CD4-positive, CD25-positive, alpha-beta regulatory T cell (primary cell): Measurements from ENCODE around the gene BDP1. TPM values are rescaled to one million over a fixed set of nuclear protein-coding genes. Genes with fewer than 3 reads are reported as not detected.
"Not testable (repeated sequence)": the region's sequence is repeated elsewhere in the genome, so short reads cannot be mapped to it uniquely, and the experiment has no call there.

Experiments
- ATAC-seq, 2 donors: fragments of 150-1000 bp; cut with Tn5 transposase; one replicate each; pipeline ENCODE4 v1.10.0; 2021; ENCODE audit warnings: low read depth in 2 of 2, moderate number of reproducible peaks in 2 of 2, moderate library complexity in 1 of 2
- DNase-seq, 3 donors: peaks; one replicate each; pipeline versions ENCODE4 v3.0.0 to v3.0.0-alpha.2; 2012 to 2022; ENCODE audit warnings: mixed read lengths in 1 of 3
- H3K27ac ChIP-seq: one replicate; pipeline ENCODE4 v1.7.0; 2013; ENCODE audit warnings: mild to moderate bottlenecking, low read length; ENCODE audit not compliant: insufficient read depth, poor library complexity, severe bottlenecking
- H3K27me3 ChIP-seq: one replicate; pipeline ENCODE4 v1.7.0; 2013; ENCODE audit warnings: low read length; ENCODE audit not compliant: control insufficient read depth, insufficient read depth
- H3K36me3 ChIP-seq: one replicate; pipeline ENCODE4 v1.7.0; 2013; ENCODE audit warnings: mild to moderate bottlenecking, low read length, moderate library complexity; ENCODE audit not compliant: control insufficient read depth, insufficient read depth
- H3K4me1 ChIP-seq: 2 replicates; pipeline ENCODE4 v1.7.0; 2013; ENCODE audit warnings: mild to moderate bottlenecking, low read length; ENCODE audit not compliant: insufficient read depth, control insufficient read depth, poor library complexity, severe bottlenecking
- H3K4me3 ChIP-seq: one replicate; pipeline ENCODE4 v1.7.0; 2013; ENCODE audit warnings: low read depth, mild to moderate bottlenecking, low read length, moderate library complexity
- H3K9me3 ChIP-seq, 2 experiments: 1 replicate in 1 of 2; 2 replicates in 1 of 2; pipeline ENCODE4 v1.7.0; 2013; ENCODE audit warnings: low read length in 2 of 2, mild to moderate bottlenecking in 1 of 2, moderate library complexity in 1 of 2; ENCODE audit not compliant: control insufficient read depth in 2 of 2
- H3K27ac Mint-ChIP-seq, 3 donors: one replicate each; pipeline ENCODE4 v1.8.0; 2020 to 2022; ENCODE audit warnings: mild to moderate bottlenecking in 3 of 3, mixed read lengths in 3 of 3, moderate library complexity in 2 of 3
- H3K27me3 Mint-ChIP-seq: one replicate; pipeline ENCODE4 v1.8.0; 2022; ENCODE audit warnings: mild to moderate bottlenecking, mixed read lengths
- H3K36me3 Mint-ChIP-seq: one replicate; pipeline ENCODE4 v1.8.0; 2020; ENCODE audit warnings: mixed read lengths
- H3K4me1 Mint-ChIP-seq, 4 donors: one replicate each; pipeline ENCODE4 v1.8.0; 2020 to 2022; ENCODE audit warnings: mixed read lengths in 4 of 4, mild to moderate bottlenecking in 1 of 4
- H3K4me3 Mint-ChIP-seq, 4 donors: one replicate each; pipeline ENCODE4 v1.8.0; 2020 to 2022; ENCODE audit warnings: mild to moderate bottlenecking in 4 of 4, mixed read lengths in 4 of 4, moderate library complexity in 3 of 4
- H3K9me3 Mint-ChIP-seq, 7 donors: one replicate each; pipeline ENCODE4 v1.8.0; 2020 to 2022; ENCODE audit warnings: mixed read lengths in 7 of 7, mild to moderate bottlenecking in 3 of 7, moderate library complexity in 2 of 7
- polyA plus RNA-seq, 4 donors: library from polyadenylated mRNA; unstranded; fragments of 300-500 nt; fragmentation: Illumina TruSeq; gene quantifications; one replicate each; pipeline ENCODE4 v1.2.3, GENCODE V29; 2021
- total RNA-seq: library from RNA; stranded (reverse); gene quantifications from one replicate; pipeline ENCODE4 v1.2.3, GENCODE V29; 2022

Gene BDP1
- total and polyA plus RNA-seq, 5 donors from 2014 or later, result 5.8 to 39.3 (median 6.2) TPM

DNA sequence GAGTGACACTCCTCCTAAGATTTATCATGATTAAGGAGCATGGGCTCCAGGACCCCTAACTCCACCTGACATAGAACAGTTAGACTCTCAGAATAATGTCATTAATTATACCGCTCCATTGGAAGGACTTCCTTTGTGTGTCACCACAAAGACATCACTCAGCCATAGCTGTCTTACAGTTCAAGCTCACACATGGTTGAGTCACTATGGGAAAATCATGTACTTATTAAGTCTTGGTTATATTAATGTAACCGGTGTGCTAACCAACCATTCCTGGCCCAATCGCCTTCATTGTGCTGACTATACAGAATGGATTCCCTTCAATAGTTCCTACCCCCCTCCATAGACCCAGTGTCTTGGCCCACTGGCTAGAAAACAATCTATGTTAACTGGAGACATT lies 120.8 kb downstream of the BDP1 start:
- Histone ChIP-seq H3K4me3 (no peak overlapping the region), H3K27ac (no peak overlapping the region), H3K9me3 (no peaks in the 10 kb centered on the region), H3K4me1 (no peaks in the 10 kb centered on the region), H3K36me3 (peaks cover 4% of the 10 kb centered on the region), H3K27me3 (no peaks in the 10 kb centered on the region)
- H3K9me3 Mint-ChIP-seq, result peaks cover 0 to 4% (median 0%) of the 10 kb centered on the region in 7 donors
- no peak overlapping the region for H3K4me3 Mint-ChIP-seq
- ATAC-seq (no peak), DNase-seq (no peak)
- H3K27me3 Mint-ChIP-seq, result no peaks in the 10 kb centered on the region
- no peak overlapping the region for H3K27ac Mint-ChIP-seq
- peaks cover 34% of the 10 kb centered on the region for H3K36me3 Mint-ChIP-seq
- H3K4me1 Mint-ChIP-seq, result peaks cover 0 to 2% (median 0%) of the 10 kb centered on the region in 4 donors

DNA sequence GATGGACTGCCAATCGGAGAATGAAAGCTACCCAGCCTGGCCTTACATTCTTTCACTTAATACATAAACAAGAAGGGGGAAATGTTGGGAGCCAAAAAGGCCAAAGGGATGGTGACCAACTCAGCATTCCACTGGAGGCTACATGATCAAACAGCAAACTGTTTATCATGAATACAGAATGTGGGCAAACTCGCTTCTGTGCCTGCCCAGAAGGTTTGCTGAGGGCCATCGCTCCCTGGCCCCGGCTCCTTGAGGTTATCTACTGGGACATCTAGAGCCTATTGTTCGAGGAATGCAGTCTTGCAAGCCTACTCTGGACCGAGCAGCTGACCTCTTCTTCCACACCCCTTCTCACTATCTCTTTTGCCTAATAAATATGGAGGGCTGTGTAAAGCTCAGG lies 122.4 kb downstream of the BDP1 start:
- H3K27me3 ChIP-seq, H3K4me3 ChIP-seq, H3K4me1 Mint-ChIP-seq, H3K27ac ChIP-seq, DNase-seq, H3K27ac Mint-ChIP-seq, H3K9me3 ChIP-seq, H3K36me3 ChIP-seq, H3K9me3 Mint-ChIP-seq, ATAC-seq, H3K27me3 Mint-ChIP-seq, H3K4me1 ChIP-seq: not testable (repeated sequence)
- peak overlapping the region in 1 of 4 donors; percentile 58 for H3K4me3 Mint-ChIP-seq
- peaks cover 34% of the 10 kb centered on the region for H3K36me3 Mint-ChIP-seq

DNA sequence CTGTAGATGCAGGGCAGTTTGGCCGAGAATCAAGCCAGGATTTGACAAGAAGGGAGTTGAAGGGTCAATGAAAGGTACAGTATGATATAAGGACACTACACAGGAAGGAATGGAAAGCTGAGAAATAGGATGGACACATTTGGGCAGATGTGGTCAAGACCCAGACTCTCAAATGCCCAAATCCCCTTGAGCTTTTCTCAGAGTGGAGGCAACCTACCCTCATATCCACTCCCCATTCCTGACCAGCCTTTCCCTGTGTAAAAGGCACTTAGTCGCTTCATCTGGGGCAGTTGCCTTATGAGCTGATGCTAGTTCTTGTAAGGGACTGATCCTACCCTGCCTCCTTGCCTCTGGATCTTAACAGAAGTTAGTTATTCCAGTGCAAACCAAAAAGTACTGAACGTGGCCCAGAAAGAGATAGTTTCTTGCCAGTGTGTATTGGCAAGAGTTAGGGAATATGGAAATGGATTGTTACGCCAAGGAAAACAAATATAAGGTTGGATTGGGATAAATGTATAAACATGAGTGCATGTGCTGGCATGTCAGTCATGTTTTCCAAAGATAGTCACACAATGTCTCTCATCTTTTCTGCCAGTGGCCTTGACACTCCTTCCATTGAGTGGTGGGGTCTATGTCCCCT lies 127.6 kb downstream of the BDP1 start:
- H3K4me3 Mint-ChIP-seq, result peak overlapping the region in 1 of 4 donors; percentile 13
- no peak for DNase-seq
- Histone ChIP-seq H3K4me1 (peaks cover 16% of the 10 kb centered on the region), H3K36me3 (peaks cover under 1% of the 10 kb centered on the region), H3K9me3 (no peaks in the 10 kb centered on the region), H3K27me3 (no peaks in the 10 kb centered on the region), H3K4me3 (no peak overlapping the region), H3K27ac (no peak overlapping the region)
- H3K9me3 Mint-ChIP-seq, result peaks cover 0 to 2% (median 0%) of the 10 kb centered on the region in 7 donors
- peaks cover 6% of the 10 kb centered on the region for H3K36me3 Mint-ChIP-seq
- no peak for ATAC-seq
- no peak overlapping the region for H3K27ac Mint-ChIP-seq
- H3K4me1 Mint-ChIP-seq, result peaks cover 0 to 17% (median 5%) of the 10 kb centered on the region in 4 donors
- no peaks in the 10 kb centered on the region for H3K27me3 Mint-ChIP-seq

- H3K27ac Mint-ChIP-seq, result peak overlapping the region; percentile 95 to 99 (median 99)
- peaks cover 10% of the 10 kb centered on the region for H3K36me3 Mint-ChIP-seq
- no peak for ATAC-seq
- Histone ChIP-seq H3K4me1 (peaks cover 42% of the 10 kb centered on the region), H3K4me3 (peak overlapping the region; percentile 98), H3K9me3 (no peaks in the 10 kb centered on the region), H3K27me3 (no peaks in the 10 kb centered on the region), H3K36me3 (no peaks in the 10 kb centered on the region), H3K27ac (peak overlapping the region; percentile 92)
- H3K9me3 Mint-ChIP-seq, result peaks cover 0 to 2% (median 0%) of the 10 kb centered on the region in 7 donors
- H3K27me3 Mint-ChIP-seq, result no peaks in the 10 kb centered on the region
- DNase-seq, result no peak
- peak overlapping the region; percentile 87 to 98 (median 96) for H3K4me3 Mint-ChIP-seq
- peaks cover 15 to 49% (median 30%) of the 10 kb centered on the region in 4 donors for H3K4me1 Mint-ChIP-seq
These were observed 130.8 kb downstream of the BDP1 start for GRCh38 chr5:71586052-71586940.

DNA sequence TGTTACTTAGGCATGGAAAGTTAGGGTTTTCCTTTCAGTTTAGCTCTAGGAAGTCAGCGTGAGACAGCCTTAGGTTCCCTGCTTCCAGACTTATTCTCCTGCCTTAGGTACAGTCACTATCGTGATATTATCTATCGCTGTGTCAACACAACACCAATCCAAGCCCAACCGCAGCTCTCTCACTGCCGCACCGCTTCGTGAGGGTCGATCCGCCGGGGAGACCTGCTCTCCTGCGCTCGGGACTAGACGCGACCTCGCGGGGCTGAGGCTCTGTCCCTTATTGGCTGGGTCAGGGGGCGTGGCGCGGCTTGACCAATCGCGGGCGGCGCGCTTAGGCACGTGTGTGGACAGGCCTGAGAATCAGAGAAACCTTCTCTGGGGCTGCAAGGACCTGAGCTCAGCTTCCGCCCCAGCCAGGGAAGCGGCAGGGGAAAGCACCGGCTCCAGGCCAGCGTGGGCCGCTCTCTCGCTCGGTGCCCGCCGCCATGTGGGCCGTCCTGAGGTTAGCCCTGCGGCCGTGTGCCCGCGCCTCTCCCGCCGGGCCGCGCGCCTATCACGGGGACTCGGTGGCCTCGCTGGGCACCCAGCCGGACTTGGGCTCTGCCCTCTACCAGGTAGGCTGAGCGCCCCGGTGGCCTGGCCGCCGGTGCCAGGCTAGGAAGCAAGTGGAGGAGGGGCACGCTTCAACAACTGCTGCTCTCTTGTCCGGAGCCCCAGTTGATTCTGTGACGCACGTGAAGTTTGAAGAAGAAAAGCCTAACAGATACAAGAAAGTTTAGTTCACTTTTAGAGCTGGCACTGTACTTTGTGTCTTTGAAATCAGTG lies 131.7 kb downstream of the BDP1 start, which contains the start of gene MCCC2:
TSS of gene MCCC2 (plus strand) at position 400 of the 825 bp plus-strand sequence. CDS start at position 486, 86 bp downstream.
- Histone ChIP-seq H3K4me3 (peak within 1 kb of the TSS; percentile 98), H3K36me3 (no peaks in the 10 kb centered on the region)

DNA sequence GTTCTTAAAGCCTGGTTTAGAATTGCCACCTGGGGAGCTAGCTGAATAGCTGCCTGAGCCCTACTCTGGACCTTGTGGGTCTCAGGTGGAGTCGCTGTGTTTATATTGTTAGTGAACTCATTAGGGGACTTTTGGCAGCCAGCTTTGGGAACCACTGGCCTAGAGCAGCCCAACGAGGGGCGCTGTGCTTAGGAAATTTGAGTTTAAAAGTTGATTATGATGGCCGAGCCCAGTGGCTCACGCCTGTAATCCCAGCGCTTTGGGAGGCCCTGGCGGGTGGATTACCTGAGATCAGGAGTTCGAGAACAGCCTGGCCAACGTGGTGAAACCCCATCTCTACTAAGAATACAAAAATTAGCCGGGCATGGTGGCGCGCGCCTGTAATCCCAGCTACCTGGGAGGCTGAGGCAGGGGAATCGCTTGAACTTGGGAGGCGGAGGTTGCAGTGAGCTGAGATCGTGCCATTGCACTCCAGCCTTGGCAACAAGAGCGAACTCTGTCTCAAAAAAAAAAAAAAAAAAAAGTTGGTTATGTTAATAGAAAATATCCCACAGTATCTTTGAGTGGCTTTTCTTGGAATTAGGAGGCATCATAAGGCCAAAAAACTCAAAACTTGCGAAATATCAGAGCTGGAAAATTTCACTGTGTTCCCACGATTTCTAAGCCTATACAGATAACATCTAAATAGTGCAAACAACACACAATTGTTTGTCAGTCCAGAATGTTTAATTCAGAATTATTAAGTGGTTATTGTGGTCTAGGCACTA lies 132.5 kb downstream of the BDP1 start:
- Histone ChIP-seq H3K36me3 (no peaks in the 10 kb centered on the region), H3K9me3 (no peaks in the 10 kb centered on the region), H3K4me3 (peak overlapping the region; percentile 96), H3K27me3 (no peaks in the 10 kb centered on the region), H3K27ac (peak overlapping the region; percentile 92), H3K4me1 (peaks cover 42% of the 10 kb centered on the region)
- ATAC-seq (no peak), DNase-seq (no peak)
- H3K9me3 Mint-ChIP-seq, result no peaks in the 10 kb centered on the region
- peak overlapping the region; percentile 83 to 99 (median 95) for H3K27ac Mint-ChIP-seq
- no peaks in the 10 kb centered on the region for H3K27me3 Mint-ChIP-seq
- H3K36me3 Mint-ChIP-seq, result peaks cover 16% of the 10 kb centered on the region
- peaks cover 15 to 54% (median 34%) of the 10 kb centered on the region in 4 donors for H3K4me1 Mint-ChIP-seq
- H3K4me3 Mint-ChIP-seq, result peak overlapping the region; percentile 87 to 98 (median 96)

More for the DNA sequence above, 131.7 kb downstream of the BDP1 start, which contains the start of gene MCCC2:
- Mint-ChIP-seq H3K36me3 (peaks cover 10% of the 10 kb centered on the region), H3K4me3 (peak within 1 kb of the TSS; percentile 87 to 98 (median 96)), H3K4me1 (peaks cover 15 to 49% (median 30%) of the 10 kb centered on the region in 4 donors), H3K27me3 (no peaks in the 10 kb centered on the region), H3K27ac (peak within 1 kb of the TSS; percentile 95 to 99 (median 99)), H3K9me3 (no peaks in the 10 kb centered on the region)
- peak; percentile 100 for ATAC-seq
- peaks cover 42% of the 10 kb centered on the region for H3K4me1 ChIP-seq
- peak within 1 kb of the TSS; percentile 92 for H3K27ac ChIP-seq
- DNase-seq, result peak; percentile 93 to 98 (median 95)
- no peaks in the 10 kb centered on the region for H3K27me3 ChIP-seq
- H3K9me3 ChIP-seq, result no peaks in the 10 kb centered on the region
